ENCODE measurements around the gene ALKBH2. TPM values are rescaled to one million over a fixed set of nuclear protein-coding genes. Genes with fewer than 3 reads are reported as not detected.

Gene ALKBH2
- total RNA-seq (2014; rRNA removed; shearing (Covaris generic)) = 21.6 and 28.9 TPM in 2 replicates

DNA sequence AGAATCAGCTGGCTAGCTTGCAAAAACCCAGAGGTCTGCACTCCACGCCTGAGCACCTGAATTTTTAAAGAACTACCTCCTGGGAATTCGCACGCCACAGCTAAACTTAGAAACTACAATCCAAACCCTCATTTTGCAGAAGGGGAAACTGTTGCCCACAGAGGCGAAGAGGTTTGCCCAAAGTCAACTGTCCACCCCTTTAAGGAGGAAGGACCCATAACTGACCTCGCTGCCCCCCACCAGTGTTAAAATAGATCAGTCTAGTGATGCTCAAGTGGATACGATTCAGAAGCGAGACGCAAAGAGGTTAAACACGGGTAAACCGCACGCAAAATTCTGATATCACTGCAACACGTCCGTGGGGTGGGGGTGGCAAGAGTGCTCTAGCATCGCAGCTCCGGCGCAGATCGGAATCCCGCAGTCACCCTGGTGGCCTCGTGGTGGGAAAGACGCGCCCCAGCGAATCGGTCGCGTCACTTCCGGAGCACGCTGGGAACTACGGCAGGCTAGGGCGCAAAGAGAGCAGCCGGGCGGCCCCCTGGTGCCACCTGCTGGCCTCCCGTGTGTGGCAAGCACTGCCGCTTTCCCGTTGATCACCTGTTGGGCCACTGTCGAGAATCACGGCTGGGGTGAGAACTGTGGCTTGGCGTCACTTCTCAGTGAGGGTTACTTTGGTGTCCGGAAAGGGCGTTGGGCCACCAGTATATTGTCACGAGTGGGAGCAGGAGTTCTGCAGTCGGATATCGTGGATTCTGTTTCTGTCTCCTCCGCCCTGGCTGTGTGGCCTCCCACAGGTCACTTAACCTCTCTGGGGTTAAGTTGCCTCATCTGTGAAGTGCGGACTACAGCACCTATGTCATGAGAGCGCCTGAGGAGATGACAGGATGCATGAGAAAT is at the start of gene ALKBH2:
TSS of gene ALKBH2 (minus strand) at position 451 of the 897 bp plus-strand sequence. CDS start 686 bp downstream, outside the sequence.
- DNase-seq (ENCODE audit: low spot score) = peak; percentile 87

DNA sequence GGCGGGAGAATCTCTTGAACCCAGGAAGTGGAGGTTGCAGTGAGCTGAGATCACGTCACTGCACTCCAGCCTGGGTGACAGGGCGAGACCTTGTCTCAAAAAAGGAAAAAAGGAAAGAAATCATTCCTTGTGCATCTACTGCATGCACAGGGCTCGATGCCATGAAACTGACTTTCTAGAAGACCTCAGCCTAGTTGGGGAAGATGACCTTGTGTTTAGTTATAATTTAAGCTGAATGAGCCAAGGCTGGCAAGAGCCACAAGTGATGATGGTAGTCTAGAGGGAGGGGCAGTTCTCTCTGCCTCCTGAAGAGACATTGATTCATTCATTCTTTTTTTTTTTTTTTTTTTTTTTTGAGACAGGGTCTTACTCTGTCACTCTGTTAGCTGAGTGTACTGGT is 47.3 kb upstream of the ALKBH2 start:
- DNase-seq (ENCODE audit: low spot score) = no peak

DNA sequence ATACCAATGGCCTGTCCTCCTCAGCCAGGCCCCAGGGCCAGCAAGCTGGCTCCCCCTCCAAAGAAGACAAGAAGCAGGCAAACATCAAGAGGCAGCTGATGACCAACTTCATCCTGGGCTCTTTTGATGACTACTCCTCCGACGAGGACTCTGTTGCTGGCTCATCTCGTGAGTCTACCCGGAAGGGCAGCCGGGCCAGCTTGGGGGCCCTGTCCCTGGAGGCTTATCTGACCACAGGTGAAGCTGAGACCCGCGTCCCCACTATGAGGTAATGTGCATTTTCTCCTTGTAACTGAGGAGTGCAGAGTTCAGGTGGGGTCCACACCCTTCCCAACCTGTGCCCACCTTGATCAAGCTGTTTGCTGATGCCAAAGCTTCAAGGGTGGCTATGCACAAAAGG is 46.5 kb upstream of the ALKBH2 start:
- DNase-seq (ENCODE audit: low spot score) = no peak

GRCh38 chr12:109139360-109139759 is 46.1 kb upstream of the ALKBH2 start:
- no peak for DNase-seq (ENCODE audit: low spot score)

DNA sequence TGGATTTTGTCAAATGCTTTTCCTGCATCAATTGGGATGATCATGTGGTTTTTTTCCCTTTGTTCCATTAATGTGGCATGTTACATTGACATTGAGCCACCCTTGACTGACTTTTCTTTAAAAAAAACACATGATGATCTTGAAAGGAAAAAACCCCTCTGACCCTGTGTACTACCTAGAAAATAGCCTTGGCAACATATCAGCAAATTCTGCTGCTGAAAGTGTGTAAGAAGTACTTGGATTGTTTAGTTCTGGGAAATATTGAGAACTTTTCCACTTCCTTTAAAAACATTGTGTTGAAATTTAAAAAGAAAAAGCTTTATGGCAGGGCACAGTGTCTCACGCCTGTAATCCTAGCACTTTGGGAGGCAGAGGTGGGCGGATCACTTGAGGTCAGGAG is 43.8 kb upstream of the ALKBH2 start:
- DNase-seq (ENCODE audit: low spot score) = no peak

DNA sequence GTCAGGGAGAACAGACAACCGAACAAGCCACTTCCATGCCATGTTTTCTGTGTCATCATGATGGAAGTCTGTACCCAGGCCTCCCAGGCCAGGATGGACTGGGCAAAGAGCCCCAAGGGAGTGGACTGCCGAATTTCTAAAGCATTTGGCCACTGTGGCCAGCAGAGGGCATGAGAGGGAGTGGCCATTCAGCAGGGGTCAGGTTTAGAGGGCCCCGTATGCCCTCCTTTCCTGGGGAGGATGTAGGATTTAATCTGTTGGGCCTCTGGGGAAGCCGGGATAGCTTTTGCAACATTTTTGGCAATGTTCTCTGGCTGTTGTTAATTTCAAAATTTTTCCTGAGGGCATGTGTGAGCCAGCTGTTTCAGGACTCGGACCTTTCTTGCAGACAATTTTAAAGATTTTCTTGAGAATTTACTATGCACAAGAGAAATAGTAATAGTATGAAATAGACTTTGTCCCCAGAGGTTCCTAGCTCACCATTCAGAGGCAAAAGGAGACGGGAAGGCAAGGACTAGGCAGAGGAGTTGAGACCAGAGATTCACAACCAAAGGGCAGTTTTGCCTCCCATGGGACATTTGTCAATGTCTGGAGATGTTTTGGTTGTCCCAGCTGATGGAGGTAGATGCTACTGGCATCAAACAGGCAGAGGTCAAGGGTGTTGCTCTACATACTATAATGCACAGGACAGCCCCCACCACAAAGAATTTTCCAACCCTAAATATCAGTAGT is 41.1 kb upstream of the ALKBH2 start:
- peak; percentile 22 for DNase-seq (ENCODE audit: low spot score)

GRCh38 chr12:109131154-109132050 is 38.1 kb upstream of the ALKBH2 start:
- DNase-seq (ENCODE audit: low spot score) = no peak

DNA sequence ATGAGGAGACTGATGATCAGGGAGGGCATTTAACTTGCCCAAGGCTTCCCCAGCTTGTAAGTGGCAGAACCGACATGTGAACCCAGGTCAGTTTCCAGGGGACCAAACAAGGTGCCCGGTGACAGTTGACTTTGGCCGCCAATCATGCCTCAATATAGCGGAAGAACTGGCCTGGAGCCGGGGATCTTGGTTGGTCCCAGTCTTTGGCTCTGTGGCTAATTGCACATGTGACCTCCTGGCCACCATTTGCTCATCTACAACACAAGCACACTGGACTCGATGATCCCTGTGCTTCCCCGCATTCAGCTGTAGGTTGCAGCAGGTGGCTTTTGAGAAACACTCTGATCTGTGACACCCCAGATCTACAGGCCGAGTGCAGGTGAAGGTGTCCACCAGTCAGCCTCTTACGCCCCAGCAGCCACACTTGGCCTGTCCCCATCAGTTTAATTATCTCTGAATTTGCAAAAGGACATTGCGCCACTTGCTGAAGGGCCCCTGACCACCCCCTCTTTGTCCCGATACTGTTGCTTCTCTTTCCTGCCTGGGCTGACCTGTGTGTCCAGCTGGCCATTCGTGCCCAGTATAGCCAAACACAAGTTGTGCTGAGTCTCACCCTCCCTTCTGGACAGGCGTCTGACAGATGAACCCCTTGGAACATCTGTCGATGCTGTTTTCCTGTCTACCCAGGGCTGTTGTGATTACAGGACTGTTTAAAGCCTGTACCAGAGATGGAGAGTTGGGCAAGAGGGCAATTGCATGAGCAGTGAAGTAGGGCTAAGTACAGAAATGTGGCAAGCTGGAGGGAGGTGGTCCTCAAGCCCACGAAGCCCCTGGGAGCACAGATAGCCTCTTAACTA is 37.3 kb upstream of the ALKBH2 start:
- DNase-seq (ENCODE audit: low spot score) = no peak

DNA sequence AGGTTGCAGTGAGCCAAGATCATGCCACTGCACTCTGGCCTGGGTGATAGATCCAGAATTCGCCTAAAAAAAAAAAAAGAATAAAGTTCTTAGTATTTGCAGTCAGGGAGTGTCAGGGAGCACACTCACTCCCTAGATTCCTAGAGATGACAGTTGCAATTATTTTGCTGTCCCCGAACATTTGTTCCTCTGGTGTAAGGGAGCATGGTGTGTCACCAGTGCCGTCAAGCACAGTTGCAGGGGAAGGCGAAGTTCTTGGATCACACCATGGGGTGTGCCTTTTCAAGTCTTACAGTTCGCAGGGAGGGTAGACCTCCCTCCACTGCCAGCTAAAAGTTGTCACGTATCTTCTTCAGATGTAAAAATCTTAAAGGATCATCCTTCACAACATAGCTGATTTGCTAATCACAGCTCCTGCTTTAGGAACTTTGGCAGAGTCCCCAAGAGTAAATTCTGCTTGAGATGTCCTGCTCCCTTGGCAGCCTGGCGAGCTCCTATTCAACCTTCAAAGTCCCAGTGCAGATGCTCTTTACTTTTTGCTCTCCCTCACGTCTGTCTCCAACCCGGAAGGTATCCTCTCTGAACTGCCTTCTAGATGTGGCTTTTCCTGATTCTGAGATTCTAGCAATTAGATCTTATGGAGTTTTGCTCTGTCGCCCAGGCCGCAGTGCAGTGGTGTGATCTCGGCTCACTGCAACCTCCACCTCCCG is 34.4 kb upstream of the ALKBH2 start:
- no peak for DNase-seq (ENCODE audit: low spot score)

DNA sequence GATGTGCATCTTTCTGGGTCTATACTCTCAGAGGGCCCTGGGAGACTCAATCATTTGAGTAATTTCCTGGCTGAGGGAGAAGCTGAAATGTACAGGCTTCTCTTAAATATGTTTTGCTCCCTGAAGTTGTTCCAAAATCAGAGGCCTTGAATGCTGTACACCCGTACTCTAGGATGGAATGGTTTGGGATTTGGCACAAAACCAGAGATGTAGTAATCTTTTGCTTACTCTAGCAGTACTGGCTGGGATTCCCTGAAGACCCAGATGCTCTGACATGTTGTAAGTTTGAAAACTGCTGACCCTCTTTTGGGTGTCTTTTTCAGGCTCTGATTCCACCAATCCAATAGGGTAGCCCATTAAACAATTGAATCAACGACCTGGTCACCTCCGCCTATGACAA is 33.5 kb upstream of the ALKBH2 start:
- no peak for DNase-seq (ENCODE audit: low spot score)

GRCh38 chr12:109125791-109126190 is 32.5 kb upstream of the ALKBH2 start:
- no peak for DNase-seq (ENCODE audit: low spot score)

GRCh38 chr12:109124878-109125648 is 31.8 kb upstream of the ALKBH2 start:
- no peak for DNase-seq (ENCODE audit: low spot score)

DNA sequence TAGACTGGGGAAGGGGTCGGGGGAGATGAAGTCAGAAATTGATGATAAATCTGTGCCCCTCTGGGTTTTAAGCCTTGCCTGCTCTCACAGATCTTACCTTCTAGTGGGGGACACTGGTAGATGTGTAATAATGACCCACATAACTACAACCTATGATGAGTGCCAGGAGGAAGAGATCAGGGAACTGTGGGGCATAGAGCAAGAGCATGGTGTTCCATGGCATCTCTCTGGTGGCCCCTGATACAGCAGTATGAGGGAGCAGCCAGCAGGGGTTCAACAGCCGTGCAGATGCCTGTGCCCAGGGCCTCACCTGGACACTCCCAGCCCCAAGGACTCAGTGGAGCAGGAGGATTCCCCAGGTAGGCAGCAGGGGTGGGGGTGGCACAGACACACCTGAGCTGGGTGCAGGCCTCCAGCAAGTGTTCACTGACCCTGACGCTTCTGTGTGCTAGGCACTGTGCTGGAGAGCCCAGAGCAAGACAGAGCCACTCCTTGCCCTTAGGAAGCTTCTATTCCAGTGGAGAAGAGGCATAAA is 28.1 kb upstream of the ALKBH2 start:
- DNase-seq (ENCODE audit: low spot score) = no peak

DNA sequence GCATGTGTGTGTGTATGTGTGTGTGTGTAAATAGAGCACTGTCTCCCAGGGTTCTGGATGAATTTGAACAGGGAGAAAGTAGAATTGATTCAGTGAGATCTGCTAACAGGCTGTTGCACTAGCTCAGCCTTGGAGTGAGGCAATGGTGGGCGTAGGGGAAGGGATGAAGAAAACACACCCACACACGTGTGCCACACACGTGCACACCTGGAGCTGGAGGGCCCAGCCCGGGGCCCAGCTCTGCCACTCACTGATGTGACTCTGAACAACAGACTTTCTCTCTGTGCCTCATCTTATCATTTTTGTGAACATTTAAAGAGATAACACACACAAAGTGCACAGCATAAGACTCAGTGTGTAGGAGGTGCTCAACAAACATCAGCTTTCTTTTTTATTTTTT is 27.3 kb upstream of the ALKBH2 start:
- DNase-seq (ENCODE audit: low spot score) = no peak

- DNase-seq (ENCODE audit: low spot score) = no peak
Observed at GRCh38 chr12:109120095-109120494, 26.8 kb upstream of the ALKBH2 start.

DNA sequence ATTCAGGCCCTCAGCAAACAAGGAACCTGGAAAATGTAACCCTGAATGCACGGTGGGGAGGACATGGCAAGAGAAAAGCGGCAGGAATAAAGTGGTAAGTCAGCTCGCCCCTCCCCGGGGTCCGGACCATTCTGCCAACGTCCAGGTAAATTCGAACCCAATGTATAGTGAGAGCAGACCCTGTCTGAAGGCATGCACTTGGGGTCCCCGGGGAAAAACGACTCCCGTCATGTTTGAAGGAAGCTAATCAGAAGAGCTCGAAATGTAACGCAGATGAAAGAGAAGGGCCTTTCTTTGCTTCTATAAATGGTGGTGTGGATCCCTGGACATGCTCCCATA is 23.3 kb upstream of the ALKBH2 start:
- DNase-seq (ENCODE audit: low spot score) = no peak

DNA sequence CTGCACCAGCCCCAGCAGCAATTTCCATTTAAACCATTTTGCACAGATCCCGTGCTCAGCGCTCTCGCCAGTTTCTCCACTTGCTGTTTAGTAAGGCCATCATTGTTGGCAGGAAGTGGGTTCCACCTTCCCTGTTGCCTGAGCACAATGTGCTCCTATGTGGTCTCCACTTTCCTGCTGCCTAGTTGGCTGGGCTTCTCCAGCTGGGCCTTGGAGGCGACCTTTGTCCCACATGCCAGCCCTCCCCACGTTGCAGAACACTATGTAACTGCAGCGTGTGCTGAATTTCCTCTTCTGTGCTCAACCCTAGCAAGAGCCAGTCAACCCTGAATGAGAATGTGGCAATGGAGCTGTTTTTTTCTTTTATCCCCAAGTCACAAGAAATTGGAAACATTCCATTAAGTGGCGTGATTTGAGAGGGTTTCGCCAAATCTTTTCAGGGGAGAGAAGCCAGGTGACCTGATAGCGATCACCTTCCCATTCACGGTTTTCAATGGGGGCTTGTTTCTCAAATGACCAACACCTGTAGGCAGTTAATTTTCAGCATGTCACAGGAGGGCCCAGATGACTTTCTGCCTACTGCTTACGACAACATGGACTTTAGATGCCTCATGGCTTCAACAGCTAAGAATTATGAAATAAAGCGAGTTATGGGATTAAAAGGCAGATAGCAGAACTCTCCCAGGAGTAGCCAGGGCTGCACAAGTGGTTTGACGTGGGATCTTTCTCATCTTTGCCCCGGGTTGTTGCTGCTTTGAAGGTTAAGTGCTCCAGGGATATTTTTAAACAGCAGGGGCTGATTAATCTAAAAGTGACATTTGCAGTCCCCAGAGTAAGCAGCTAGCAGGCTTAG is 22.7 kb upstream of the ALKBH2 start, which contains the start of gene ACACB:
TSS of gene ACACB (plus strand) at position 830 of the 853 bp plus-strand sequence. CDS start 22,819 bp downstream, outside the sequence.
- DNase-seq (ENCODE audit: low spot score) = no peak

GRCh38 chr12:109115404-109115757 is 22.1 kb upstream of the ALKBH2 start:
- no peak for DNase-seq (ENCODE audit: low spot score)

Measured in A172 (cell line).